ENCODE data around the gene FCHO2.

The FCHO2 gene

DNA sequence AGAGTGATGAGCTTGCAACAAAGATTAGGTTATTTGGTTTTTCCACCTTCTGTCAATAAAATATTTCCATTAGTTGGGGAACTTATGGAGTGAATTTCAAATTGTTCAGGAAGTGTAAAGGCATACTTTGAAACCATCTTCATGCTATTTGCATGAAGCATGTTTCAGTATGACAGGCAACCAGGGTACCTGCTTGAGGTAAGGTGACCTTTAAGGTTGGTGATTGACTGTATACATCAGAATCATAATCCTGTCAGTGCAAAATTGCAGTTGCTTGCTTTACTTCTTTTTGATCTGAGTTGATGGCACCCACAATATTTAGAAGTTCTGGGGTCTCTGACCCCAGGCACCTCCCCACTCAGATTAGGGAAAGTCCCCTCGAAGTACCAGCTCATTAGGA is 138.6 kb downstream of the FCHO2 start:
- DNase-seq (ENCODE audit: low spot score): no peak
- Histone ChIP-seq H3K4me3 (no peak overlapping the region), H3K27ac (no peak overlapping the region)
- TF ChIP-seq, protein P1, sequence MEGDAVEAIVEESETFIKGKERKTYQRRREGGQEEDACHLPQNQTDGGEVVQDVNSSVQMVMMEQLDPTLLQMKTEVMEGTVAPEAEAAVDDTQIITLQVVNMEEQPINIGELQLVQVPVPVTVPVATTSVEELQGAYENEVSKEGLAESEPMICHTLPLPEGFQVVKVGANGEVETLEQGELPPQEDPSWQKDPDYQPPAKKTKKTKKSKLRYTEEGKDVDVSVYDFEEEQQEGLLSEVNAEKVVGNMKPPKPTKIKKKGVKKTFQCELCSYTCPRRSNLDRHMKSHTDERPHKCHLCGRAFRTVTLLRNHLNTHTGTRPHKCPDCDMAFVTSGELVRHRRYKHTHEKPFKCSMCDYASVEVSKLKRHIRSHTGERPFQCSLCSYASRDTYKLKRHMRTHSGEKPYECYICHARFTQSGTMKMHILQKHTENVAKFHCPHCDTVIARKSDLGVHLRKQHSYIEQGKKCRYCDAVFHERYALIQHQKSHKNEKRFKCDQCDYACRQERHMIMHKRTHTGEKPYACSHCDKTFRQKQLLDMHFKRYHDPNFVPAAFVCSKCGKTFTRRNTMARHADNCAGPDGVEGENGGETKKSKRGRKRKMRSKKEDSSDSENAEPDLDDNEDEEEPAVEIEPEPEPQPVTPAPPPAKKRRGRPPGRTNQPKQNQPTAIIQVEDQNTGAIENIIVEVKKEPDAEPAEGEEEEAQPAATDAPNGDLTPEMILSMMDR (IDR thresholded peaks at IDR 0.05): no peak

DNA sequence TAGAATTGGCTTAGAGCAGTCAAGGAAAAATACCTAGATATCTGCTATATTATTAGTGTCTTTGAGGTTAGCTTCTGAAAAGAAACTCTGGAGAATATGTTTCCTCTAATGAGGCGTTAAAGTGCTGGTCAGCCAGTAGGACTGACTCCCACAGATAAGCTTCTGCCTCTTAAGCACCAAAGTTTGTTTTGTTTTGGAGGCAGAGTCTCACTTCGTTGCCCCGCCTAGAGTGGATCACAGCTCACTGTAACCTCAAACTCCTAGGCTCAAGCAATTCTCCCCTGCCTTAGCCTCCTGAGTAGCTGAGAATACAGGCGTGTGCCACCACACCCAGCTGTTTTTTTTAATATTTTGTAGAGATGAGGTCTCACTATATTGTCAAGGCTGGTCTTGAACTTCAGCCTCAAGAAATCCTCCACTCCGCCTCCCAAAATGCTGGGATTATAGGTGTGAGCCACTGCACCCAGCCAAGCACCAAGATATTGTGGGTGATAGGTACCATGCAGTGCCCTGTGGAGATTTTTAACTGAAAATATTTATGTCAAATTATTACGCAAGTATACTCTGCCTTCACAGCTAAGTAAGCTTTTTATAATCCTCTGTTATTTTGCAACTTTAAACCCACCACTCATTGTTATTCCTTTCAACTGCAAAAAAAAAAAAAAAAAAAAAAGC is 139.9 kb downstream of the FCHO2 start:
- no peak overlapping the region for H3K27ac ChIP-seq
- TF ChIP-seq, protein P1 (IDR thresholded peaks at IDR 0.05): no peak
- H3K4me3 ChIP-seq: no peak overlapping the region
- no peak for DNase-seq (ENCODE audit: low spot score)

DNA sequence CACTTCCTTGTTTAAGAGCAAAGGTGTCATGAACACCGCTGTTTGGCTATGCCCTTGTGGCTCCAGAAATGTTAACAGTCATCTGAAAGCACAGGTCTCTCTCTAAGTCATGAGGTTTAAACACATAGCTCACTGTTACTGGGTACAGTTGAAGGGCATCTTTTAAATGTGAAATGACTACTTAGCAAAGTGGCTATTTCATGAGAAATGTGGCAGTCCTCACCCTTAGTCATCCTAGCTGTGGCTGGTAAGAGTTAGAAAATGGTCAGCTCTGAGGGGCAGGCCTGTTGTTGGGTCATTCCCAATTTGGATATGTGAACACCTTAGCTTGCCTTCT is 140.4 kb downstream of the FCHO2 start:
- Histone ChIP-seq H3K4me3 (no peak overlapping the region), H3K27ac (no peak overlapping the region)
- no peak for DNase-seq (ENCODE audit: low spot score)
- TF ChIP-seq, protein P1 (IDR thresholded peaks at IDR 0.05): no peak

DNA sequence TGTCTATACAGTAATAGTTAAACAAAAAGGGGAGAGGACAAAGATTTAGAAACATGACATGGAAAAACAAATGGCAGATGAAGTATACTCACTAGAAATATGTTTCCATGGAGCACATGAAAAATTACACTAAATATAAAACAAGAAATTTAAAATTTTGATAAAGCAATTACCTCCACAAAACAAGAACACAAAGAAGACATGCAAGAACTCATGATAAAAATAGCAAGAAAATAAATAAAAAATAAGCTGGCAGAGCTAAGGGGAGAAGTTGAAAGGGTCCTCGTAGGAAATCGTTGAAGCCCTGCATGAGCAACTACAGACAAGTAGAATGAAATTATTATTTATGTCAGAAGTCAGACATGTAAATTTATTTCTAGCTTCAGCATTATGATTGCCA is 141.9 kb downstream of the FCHO2 start:
- DNase-seq (ENCODE audit: low spot score): no peak
- TF ChIP-seq, protein P1 (IDR thresholded peaks at IDR 0.05): no peak
- H3K4me3 ChIP-seq: no peak overlapping the region
- H3K27ac ChIP-seq: no peak overlapping the region

DNA sequence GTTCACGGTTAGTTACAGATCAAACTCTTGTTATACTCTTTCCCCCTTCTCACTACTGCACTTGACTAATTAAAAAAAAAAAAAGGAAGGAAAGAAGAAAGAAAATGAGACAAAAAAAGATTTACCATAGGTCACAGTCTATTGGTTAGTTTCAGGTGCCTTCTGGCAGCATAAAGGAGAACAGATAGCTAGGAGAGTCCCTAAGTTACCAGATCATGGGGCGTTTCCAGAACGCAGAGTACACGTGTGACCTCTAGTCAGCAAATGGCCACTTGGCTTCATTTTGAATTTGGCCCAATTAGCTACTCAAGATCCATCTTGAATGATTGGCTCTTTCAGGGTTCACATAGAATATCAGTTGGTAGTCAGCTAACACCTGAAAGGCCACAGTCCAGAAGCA is 144.3 kb downstream of the FCHO2 start:
- no peak for DNase-seq (ENCODE audit: low spot score)
- Histone ChIP-seq H3K4me3 (no peak overlapping the region), H3K27ac (no peak overlapping the region)
- TF ChIP-seq, protein P1 (IDR thresholded peaks at IDR 0.05): no peak

DNA sequence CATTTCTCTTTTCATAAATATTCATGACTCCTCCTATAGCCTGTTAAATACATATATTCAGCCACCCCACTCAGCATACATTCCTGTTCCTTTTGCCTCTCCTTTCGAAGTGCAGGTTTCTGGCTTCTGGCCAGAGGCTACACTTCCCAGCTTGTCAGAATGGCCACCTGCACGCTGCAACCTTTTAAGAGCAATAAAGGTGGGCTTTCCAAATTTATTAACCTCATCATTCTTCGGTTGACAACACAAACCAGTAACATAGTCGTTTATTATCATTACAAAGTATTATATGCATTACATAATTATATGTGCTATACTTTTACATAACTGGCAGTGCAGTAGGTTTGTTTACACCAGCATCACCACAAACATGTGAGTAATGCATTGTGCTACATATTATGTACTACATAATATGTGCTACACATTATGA is 148.0 kb downstream of the FCHO2 start:
- H3K27ac ChIP-seq: no peak overlapping the region
- DNase-seq (ENCODE audit: low spot score): no peak
- H3K4me3 ChIP-seq: no peak overlapping the region
- TF ChIP-seq, protein P1 (IDR thresholded peaks at IDR 0.05): no peak

DNA sequence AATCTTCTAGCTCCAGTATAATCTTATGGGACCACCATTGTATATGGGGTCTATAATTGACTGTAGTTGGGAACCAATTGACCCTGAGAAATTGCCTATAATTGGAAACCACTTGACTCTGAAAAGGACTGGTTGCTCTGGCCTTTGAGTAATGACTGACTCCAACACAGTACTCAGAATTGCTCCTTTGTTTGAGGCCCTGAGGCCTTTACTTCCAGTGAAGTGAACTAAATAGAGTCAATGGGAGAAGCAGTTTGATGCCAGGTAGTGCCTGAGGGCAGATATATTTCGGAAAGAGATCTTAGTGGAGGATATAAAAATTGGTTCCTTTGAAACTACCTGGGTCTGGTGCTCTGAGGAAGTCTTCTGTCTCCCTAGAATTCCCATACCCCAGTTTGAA is 148.5 kb downstream of the FCHO2 start:
- Histone ChIP-seq H3K27ac (no peak overlapping the region), H3K4me3 (no peak overlapping the region)
- TF ChIP-seq, protein P1 (IDR thresholded peaks at IDR 0.05): no peak
- DNase-seq (ENCODE audit: low spot score): no peak
